ENCODE results near the gene C1QL1.
A peak's percentile ranks its signal among the peaks of the same experiment; 100 is the strongest.

The C1QL1 gene

DNA sequence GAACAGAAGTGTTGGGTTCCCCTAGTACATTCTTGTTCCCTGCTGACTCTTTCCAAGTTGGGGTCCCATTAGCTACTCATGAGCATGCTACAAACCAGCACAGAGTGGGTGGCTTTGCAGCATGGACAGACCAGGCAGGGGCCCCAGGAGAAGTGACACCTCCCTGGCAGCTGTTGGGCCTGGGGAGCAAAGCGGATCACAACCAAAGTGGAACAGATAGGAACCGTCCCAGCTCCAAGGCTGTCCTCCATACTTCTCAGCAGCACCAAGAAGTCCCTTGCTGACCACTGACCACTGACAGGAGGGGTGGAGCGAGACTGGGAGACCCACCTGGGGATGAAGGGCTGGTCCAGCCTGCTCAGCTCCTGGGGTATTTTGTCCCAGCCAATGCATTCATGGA is 40.4 kb downstream of the C1QL1 start:
- no peak for DNase-seq (ENCODE audit: low read depth)
- H3K4me3 ChIP-seq (ENCODE audit: low read depth, low read length) = no peak overlapping the region
- TF ChIP-seq MYC (IDR thresholded peaks at IDR 0.05; ENCODE audit: low read depth, low read length) (no peak), MAX (IDR thresholded peaks at IDR 0.05; ENCODE audit: low read depth, low read length) (no peak), POLR2A (IDR thresholded peaks at IDR 0.05; ENCODE audit: extremely low read depth, insufficient read length) (no peak)
- TF ChIP-seq, protein P1, sequence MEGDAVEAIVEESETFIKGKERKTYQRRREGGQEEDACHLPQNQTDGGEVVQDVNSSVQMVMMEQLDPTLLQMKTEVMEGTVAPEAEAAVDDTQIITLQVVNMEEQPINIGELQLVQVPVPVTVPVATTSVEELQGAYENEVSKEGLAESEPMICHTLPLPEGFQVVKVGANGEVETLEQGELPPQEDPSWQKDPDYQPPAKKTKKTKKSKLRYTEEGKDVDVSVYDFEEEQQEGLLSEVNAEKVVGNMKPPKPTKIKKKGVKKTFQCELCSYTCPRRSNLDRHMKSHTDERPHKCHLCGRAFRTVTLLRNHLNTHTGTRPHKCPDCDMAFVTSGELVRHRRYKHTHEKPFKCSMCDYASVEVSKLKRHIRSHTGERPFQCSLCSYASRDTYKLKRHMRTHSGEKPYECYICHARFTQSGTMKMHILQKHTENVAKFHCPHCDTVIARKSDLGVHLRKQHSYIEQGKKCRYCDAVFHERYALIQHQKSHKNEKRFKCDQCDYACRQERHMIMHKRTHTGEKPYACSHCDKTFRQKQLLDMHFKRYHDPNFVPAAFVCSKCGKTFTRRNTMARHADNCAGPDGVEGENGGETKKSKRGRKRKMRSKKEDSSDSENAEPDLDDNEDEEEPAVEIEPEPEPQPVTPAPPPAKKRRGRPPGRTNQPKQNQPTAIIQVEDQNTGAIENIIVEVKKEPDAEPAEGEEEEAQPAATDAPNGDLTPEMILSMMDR (IDR thresholded peaks at IDR 0.05; ENCODE audit: low read depth, low read length) = no peak

- TF ChIP-seq MYC (IDR thresholded peaks at IDR 0.05; ENCODE audit: low read depth, low read length) = no peak
- TF ChIP-seq, protein P1 (IDR thresholded peaks at IDR 0.05; ENCODE audit: low read depth, low read length) = no peak
- TF ChIP-seq POLR2A (IDR thresholded peaks at IDR 0.05; ENCODE audit: extremely low read depth, insufficient read length) = no peak
- no peak for TF ChIP-seq MAX (IDR thresholded peaks at IDR 0.05; ENCODE audit: low read depth, low read length)
- peak; percentile 63 for DNase-seq (ENCODE audit: low read depth)
- no peak overlapping the region for H3K4me3 ChIP-seq (ENCODE audit: low read depth, low read length)
These were observed 41.1 kb downstream of the C1QL1 start for GRCh38 chr17:44926821-44927525.

- no peak overlapping the region for H3K4me3 ChIP-seq (ENCODE audit: low read depth, low read length)
- no peak for TF ChIP-seq MYC (IDR thresholded peaks at IDR 0.05; ENCODE audit: low read depth, low read length)
- no peak for TF ChIP-seq MAX (IDR thresholded peaks at IDR 0.05; ENCODE audit: low read depth, low read length)
- TF ChIP-seq, protein P1 (IDR thresholded peaks at IDR 0.05; ENCODE audit: low read depth, low read length) = no peak
- no peak for TF ChIP-seq POLR2A (IDR thresholded peaks at IDR 0.05; ENCODE audit: extremely low read depth, insufficient read length)
- DNase-seq (ENCODE audit: low read depth) = no peak
These were observed 42.1 kb downstream of the C1QL1 start for GRCh38 chr17:44925731-44926697.

DNA sequence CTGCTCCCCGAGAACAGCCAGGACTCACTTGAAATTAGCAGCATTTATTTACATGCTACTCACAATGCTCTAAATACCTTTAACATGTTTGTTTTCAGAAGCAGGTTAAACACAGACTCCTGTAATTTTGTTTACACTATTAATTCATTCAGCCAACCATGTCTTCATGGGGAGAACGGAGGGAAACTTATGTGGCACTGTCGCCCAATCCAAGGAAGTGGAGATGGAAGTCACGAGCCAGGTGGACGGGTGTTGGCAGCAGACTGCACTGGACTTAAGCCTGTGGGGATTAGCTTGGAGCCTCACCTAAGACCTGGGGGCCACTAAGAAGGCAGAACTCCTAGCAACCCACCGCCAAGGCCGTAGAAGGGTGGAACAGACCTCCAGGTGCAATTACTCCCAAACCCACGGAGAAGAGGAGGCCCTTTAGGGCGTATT is 44.0 kb downstream of the C1QL1 start:
- TF ChIP-seq MAX (IDR thresholded peaks at IDR 0.05; ENCODE audit: low read depth, low read length) (no peak), POLR2A (IDR thresholded peaks at IDR 0.05; ENCODE audit: extremely low read depth, insufficient read length) (no peak), MYC (IDR thresholded peaks at IDR 0.05; ENCODE audit: low read depth, low read length) (no peak)
- TF ChIP-seq, protein P1 (IDR thresholded peaks at IDR 0.05; ENCODE audit: low read depth, low read length) = no peak
- H3K4me3 ChIP-seq (ENCODE audit: low read depth, low read length) = no peak overlapping the region
- DNase-seq (ENCODE audit: low read depth) = no peak

DNA sequence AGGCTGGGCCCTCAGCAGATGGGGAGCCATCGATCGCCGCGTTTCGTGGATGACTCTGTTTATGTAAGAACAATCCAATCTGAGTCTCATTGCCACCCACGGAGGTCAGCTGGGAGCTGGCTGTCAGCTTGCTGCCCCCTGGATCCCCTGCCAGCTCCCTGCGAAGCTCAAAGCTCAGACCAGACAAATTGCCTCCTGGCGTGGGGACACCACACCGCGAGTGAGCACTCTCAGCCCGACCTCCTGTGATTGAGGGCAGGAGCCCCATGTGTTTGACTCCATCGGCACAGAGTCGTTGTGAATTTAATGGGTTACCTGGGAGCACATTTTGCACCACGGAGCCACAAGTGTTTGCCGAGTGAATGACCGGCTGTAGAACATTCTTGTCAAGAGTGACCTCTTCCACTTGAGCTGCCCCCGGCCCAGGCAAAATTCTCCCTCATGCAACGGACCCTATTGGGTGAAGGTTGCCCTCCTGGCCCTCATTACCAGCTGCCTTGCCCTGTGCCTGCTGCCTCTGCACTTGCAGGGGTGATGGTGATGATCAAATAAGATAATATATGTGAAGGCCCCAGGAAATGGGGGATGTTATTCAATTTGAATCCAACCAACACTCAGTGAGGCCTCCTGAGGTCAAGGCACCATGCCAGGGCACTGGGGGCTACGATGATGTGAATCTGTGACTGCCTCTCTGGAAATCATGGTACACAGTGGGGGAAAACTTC is 45.2 kb downstream of the C1QL1 start:
- no peak for TF ChIP-seq POLR2A (IDR thresholded peaks at IDR 0.05; ENCODE audit: extremely low read depth, insufficient read length)
- TF ChIP-seq, protein P1 (IDR thresholded peaks at IDR 0.05; ENCODE audit: low read depth, low read length) = no peak
- DNase-seq (ENCODE audit: low read depth) = no peak
- no peak overlapping the region for H3K4me3 ChIP-seq (ENCODE audit: low read depth, low read length)
